NCI-H1092 treated with DMSO at 0.1 percent for 48 hours (cell line): Measurements from ENCODE around the gene CEMIP.
A peak's percentile ranks its signal among the peaks of the same experiment; 100 is the strongest.

Experiments used
- DNase-seq: peaks from one replicate; lab custom pipeline; 2025; lab: John Stamatoyannopoulos, UW

CEMIP gene

DNA sequence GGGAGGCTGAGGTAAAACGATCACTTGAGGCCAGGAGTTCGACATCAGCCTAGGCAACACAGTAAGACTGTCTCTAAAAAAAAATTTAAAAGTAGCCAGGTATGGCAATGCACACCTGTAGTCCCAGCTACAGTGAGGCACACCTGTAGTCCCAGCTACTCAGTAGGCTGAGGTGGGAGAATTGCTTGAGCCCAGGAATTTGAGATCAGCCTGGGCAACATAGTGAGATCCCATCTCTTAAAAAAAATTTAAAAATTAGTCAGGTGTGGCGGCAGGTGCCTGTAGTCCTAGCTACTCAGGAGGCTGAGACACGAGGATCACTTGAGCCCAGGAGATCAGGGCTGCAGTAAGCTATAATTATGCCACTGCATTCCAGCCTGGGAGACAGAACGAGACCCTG lies 203.7 kb downstream of the CEMIP start:
- DNase-seq, result no peak

DNA sequence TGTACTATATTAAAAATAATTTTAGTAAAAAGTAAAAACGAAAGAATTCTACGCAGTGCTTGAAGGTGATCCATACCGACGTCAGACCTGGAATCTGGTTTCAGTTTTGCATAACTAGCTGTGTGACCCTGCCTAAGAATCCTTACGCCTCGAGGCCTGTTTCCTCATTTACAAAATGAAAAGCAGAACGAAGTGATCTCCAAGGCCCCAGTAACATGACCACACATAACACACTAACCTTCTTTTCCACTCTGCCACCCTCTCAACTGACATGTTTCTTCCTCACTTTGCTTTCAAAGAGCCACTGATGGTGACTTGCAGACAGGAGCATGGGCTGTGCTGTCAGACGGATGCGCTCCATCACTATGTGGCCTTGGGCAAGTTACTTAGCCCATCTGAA lies 205.7 kb downstream of the CEMIP start:
- no peak for DNase-seq

GRCh38 chr15:80985981-80986380 lies 206.8 kb downstream of the CEMIP start:
- DNase-seq, result no peak

GRCh38 chr15:80986487-80986886 lies 207.3 kb downstream of the CEMIP start:
- no peak for DNase-seq

DNA sequence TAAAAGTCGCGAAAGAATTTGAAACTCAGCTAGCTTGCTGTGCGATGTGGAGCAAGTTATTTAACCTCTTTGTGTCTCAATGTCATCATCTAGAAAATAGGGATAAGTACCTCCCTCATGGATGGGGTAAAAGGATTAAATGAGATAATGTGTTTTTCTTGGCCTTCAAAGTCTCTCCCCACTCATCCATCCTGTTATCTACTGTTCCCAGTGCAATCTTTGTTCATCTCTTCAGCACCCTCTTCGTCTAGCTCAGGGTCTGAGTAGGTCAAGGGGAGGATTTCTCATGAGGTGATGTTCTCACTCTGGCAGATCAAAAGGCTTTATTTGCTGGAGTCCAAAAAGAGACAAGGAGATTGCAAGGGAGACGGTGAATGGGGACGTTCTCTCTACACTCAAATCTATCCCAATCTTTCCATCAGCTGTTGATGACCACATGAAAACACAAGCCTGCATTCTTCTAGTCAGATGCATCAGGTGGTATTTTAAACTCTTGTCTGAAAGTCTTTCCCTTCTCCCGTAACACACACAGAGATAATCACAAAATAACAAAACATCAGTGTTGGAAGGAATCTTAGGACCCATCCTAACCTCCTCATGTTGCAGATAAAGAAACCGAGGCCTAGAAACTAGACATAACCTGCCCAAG lies 209.1 kb downstream of the CEMIP start:
- DNase-seq, result no peak

DNA sequence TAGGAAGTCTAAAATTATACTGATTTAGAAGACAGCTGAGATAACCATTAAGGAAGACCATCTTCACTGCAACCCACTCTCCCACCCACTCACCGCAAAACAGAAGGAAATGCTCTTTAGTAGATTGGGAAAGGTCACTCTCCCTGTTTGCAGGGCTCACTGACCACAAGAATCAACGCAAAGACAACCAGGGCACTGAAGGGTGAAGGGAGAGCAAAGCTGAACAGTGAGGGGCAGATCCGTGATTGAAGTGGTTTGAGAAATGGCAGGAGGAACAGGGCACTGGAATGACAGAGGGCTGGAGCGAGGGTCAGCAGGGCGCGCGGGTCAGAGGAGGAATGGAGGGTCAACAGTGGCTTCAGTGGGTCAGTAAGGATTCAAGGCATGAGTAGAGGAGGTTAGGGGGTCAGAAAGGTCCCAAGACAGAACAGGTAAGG lies 209.9 kb downstream of the CEMIP start:
- no peak for DNase-seq

GRCh38 chr15:80989518-80990478 lies 210.6 kb downstream of the CEMIP start, which contains the start of gene MESD:
Gene MESD (minus strand): TSS chr15:80989819. CDS start chr15:80989791, 28 bp downstream.
- DNase-seq, result peak; percentile 88

GRCh38 chr15:80990955-80991354 lies 211.8 kb downstream of the CEMIP start:
- no peak for DNase-seq

DNA sequence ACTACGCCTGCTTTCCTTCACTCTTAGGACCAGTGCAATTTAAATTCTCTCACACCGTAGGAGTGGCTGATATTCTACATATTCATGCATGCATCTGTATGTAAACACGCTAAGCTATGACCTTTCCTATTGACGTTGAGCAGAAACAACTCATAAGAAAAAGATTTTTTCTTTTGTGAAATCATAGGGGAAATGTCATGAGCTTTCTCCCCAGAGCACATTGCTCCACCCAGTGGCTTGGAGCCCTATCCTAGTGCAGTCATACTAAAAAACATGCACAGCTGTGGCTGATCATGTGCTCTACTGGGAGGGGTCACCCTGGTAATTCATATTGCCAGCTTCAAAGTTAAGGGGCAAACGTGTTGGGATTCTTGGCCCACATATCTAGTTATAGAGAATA lies 212.3 kb downstream of the CEMIP start:
- DNase-seq, result no peak

DNA sequence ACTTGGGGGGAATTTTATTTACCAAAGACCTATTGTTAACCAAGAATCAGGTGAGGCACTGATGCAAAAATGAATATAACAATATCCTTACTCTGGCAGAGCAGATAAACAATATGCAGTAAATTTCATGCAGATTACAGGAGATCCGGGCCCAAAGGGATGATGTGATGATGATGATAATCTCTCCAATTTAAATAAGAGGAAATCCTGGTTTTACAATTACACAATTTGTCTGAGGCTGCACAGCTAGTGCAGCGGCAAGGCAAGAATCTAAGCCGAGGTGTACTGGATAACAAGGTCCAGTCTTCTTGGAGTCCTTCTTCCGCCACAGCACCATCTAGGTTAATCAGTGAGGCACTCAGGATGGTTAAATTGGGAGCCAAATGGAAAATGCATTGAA lies 212.8 kb downstream of the CEMIP start:
- DNase-seq, result no peak

GRCh38 chr15:80992441-80992840 lies 213.3 kb downstream of the CEMIP start:
- no peak for DNase-seq

DNA sequence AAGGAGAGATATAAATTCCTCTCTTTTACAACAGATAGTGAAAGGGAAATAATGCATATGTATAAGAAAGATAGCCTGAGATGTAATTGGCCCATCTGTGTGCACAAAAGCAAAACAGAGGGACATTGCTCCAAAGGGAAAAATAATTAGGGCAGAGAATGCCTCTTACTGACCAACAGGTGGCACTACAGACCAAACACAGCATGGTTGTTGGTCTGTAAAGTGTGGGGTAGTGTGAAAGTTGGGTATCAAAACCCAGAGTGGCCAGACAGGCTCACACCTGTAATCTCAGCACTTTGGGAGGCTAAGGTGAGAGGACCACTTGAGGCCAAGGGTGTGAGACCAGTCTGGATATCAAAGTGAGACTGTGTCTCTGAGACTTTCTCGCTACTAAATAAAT lies 217.1 kb downstream of the CEMIP start:
- DNase-seq, result no peak

DNA sequence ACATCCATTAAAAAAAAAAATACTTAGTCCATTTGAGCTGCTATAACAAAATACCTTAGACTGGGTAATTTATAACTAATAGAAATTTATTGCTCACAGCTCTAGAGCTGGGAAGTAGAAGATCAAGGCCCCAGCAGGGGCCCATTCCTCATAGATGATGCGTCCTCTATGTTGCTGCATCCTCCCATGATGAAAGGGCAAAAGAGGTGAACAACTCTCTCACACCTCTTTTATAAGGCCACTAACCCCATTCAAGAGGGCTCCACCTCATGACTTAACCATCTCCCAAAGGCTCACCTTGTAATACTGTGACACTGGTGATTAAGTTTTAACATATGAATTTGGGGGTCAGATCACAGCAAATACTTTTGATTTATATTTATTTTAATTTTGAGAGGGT lies 218.5 kb downstream of the CEMIP start:
- no peak for DNase-seq

DNA sequence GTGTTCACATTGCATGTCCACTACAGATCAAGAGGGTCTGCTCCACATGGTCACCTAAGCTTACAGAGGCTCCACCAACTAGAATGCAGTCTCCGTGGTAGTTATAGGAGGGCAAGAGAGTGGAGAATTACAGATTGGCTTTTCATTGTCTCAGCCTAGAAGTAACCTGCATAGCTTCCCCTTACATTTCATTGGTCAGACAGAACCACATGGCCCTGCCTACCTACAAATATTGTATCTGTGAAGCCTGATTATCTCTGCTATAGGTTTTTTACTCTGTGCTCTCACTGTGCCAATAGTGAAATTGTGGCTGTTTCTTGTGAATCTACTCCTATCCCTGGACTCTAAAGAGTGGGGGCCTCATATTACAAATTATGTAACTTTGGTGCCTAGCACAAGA lies 219.1 kb downstream of the CEMIP start:
- no peak for DNase-seq

- DNase-seq, result no peak
These were observed 220.5 kb downstream of the CEMIP start for GRCh38 chr15:80999623-81000036.

- peak; percentile 18 for DNase-seq
These were observed 221.0 kb downstream of the CEMIP start for GRCh38 chr15:81000144-81000623.

- DNase-seq, result peak; percentile 44
These were observed 221.5 kb downstream of the CEMIP start, which contains the start of gene TLNRD1 for GRCh38 chr15:81000624-81001151. Gene TLNRD1 (plus strand): TSS chr15:81000923. CDS start chr15:81002272, 1,349 bp downstream.
